PFSK-1 (cell line): ENCODE data around the gene SPR.

Experiments
- POLR2AphosphoS5 ChIP-seq: IDR thresholded peaks from 2 replicates; pipeline ENCODE4 v1.6.1; 2012; ENCODE audit warnings: low read depth, mild to moderate bottlenecking, control low read depth, low read length, moderate library complexity
- REST ChIP-seq, 2 experiments: IDR thresholded peaks; 2 replicates each; pipeline versions ENCODE4 v1.6.1 to v1.8.0; 2011 to 2012; ENCODE audit warnings: low read depth in 2 of 2, low read length in 2 of 2, control low read depth in 1 of 2, inconsistent platforms in 1 of 2, mild to moderate bottlenecking in 1 of 2, moderate library complexity in 1 of 2; ENCODE audit not compliant: insufficient read depth in 1 of 2
- TAF1 ChIP-seq: IDR thresholded peaks from 2 replicates; pipeline ENCODE4 v1.6.1; 2012; ENCODE audit warnings: low read length, control low read depth, borderline replicate concordance; ENCODE audit not compliant: insufficient read depth

GRCh38 chr2:72887740-72888437 is 681 bp downstream of the SPR start:
- TF ChIP-seq TAF1, result no peak
- TF ChIP-seq POLR2AphosphoS5, result no peak
- peak; percentile 16 to 61; a peak in 1 of 4 replicates for TF ChIP-seq REST (IDR thresholded peaks at IDR 0.05; ENCODE audit: insufficient read depth in 1 of 2, low read depth in 2 of 2, low read length in 2 of 2)
